CD4-positive, alpha-beta T cell treated with Interleukin-10 for 1 hour (primary cell): ENCODE results near the gene UNC80.

Source experiments
- DNase-seq: peaks from one replicate; pipeline ENCODE4 v3.0.0-alpha.2; 2020

UNC80 gene

DNA sequence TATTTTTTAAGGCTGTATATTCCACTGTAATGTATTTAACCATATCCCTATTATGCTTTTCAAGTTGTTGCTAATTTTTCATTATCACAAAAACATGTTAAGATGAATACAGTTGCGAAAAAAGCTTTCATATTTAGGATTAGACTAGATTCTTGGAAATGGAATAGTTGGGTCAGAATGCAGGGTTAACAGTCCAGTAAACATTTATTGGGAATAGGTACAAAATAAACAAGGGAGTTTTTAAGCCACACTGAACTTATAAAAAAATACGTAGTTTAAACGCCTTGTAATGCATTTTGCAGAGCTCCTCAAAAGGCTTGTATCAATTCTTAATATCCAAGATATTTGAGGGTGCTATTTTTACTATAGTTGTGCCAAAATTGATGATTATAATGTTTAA is 266.4 kb downstream of the UNC80 start:
- DNase-seq: no peak

DNA sequence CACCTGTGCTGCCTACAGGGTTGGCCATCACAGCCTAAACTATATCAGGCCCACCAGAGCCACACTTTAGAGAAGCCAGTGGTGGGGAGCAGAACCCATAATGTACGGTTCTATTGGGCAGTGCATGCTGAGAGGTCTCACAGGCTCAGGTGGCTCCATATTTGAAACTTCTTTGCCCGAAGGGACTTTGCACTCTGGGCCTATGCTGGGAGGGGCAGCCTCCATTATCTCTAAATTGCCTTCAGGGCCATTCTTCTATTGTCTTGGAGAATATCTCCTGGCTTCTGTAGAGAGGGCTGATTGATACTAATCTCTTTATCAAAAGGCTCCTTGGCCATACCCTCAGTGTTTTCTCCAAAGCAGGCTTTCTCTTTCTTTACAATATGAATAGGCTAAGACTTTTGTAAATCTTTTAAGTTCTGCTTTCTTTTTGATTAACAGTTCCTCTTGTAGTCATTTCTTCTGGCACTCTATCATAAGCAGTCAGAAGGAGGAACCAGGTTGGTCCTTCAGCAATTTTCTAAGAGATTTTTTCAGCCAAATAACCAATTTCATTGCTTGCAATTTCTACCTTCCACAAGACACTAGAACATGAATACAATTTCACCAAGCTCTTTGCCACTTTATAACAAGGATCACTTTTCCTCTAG is 275.3 kb downstream of the UNC80 start:
- no peak for DNase-seq
